ENCODE data around the gene CHCHD6. TPM values are rescaled to one million over a fixed set of nuclear protein-coding genes. Genes with fewer than 3 reads are reported as not detected.

Gene CHCHD6
- total and polyA plus RNA-seq, 2 donors (not counting 3 experiments of a cell fraction or from before 2014, with no cell fraction given), result 8.4 to 10.1 TPM

GRCh38 chr3:126760541-126760940, 56.5 kb downstream of the CHCHD6 start:
- Histone ChIP-seq H3K79me2 (ENCODE audit: control insufficient read depth, insufficient read depth, low read length) (no peaks in the 10 kb centered on the region), H3K27me3 (ENCODE audit: control insufficient read depth in 2 of 2, insufficient read depth in 2 of 2, low read length in 2 of 2) (no peaks in the 10 kb centered on the region), H3K4me1 (ENCODE audit: control insufficient read depth, extremely low read depth, insufficient read depth, low read length) (no peaks in the 10 kb centered on the region), H3K4me3 (replicated peaks in 1 of 3; ENCODE audit: insufficient read depth in 1 of 3, low read depth in 1 of 3, low read length in 3 of 3) (no peak overlapping the region), H3K9me3 (replicated peaks; ENCODE audit: control insufficient read depth, insufficient read depth, low read length) (no peaks in the 10 kb centered on the region), H3K9me1 (replicated peaks; ENCODE audit: control insufficient read depth, extremely low read depth, insufficient read depth, low read length) (no peaks in the 10 kb centered on the region), H3K4me2 (ENCODE audit: insufficient read depth, low read length) (no peak overlapping the region), H4K20me1 (replicated peaks; ENCODE audit: control insufficient read depth, extremely low read depth, insufficient read depth, low read length) (no peaks in the 10 kb centered on the region), H3K9ac (replicated peaks; ENCODE audit: extremely low read depth, insufficient read depth, low read length) (no peak overlapping the region), H3K27ac (ENCODE audit: insufficient read depth, low read depth, low read length) (no peak overlapping the region), H3K36me3 (ENCODE audit: control insufficient read depth in 2 of 2, extremely low read depth in 1 of 2, insufficient read depth in 2 of 2, low read length in 2 of 2) (no peaks in the 10 kb centered on the region), H2AFZ (ENCODE audit: low read depth, low read length) (no peak overlapping the region)
- BruUV-seq (replicated peaks), result no TSS peak
- no peak for DNase-seq (ENCODE audit: low read depth, low spot score)
- intact Hi-C loops (cut with micrococcal nuclease), result no loop called here
- no peak for FAIRE-seq
- ChIA-PET CTCF (no interaction called here), POLR2A (no interaction called here)
- dilution Hi-C loops (cut with MboI; ENCODE audit: extremely low pct_ligation_motif_present, low sequenced_read_pairs), result no loop called here
- TF ChIP-seq JUN (IDR thresholded peaks at IDR 0.05; ENCODE audit: borderline replicate concordance, insufficient read depth, insufficient read length, low read depth), result no peak
- TF ChIP-seq MYC (IDR thresholded peaks at IDR 0.05; ENCODE audit: low read depth, low read length), result no peak
- TF ChIP-seq CTCF (IDR thresholded peaks at IDR 0.05; ENCODE audit: extremely low read depth in 1 of 2, insufficient read depth in 1 of 2, low read depth in 1 of 2, low read length in 2 of 2), result no peak
- no peak for TF ChIP-seq GATA2 (IDR thresholded peaks at IDR 0.05; ENCODE audit: insufficient read depth, insufficient read length, low read depth, low read length)
- TF ChIP-seq POLR2AphosphoS5 (IDR thresholded peaks at IDR 0.05; ENCODE audit: insufficient read depth, low read depth, low read length), result no peak
- no peak for TF ChIP-seq FOS (IDR thresholded peaks at IDR 0.05; ENCODE audit: borderline replicate concordance, insufficient read depth, low read length)
- TF ChIP-seq POLR2A (IDR thresholded peaks at IDR 0.05; ENCODE audit: low read depth, low read length), result no peak
- no peak for TF ChIP-seq EZH2 (IDR thresholded peaks at IDR 0.05; ENCODE audit: borderline replicate concordance, low read depth, low read length, severe bottlenecking)

All from endothelial cell of umbilical vein (primary cell).